Transverse colon (tissue), 4 donors: ENCODE results near the gene TIMM22. TPM values are rescaled to one million over a fixed set of nuclear protein-coding genes. Genes with fewer than 3 reads are reported as not detected.
A peak's percentile ranks its signal among the peaks of the same experiment; 100 is the strongest.
"Not testable (repeated sequence)": the region's sequence is repeated elsewhere in the genome, so short reads cannot be mapped to it uniquely, and the experiment has no call there.

ENCODE experiments used
- DNase-seq: peaks from one replicate; pipeline ENCODE4 v3.0.0-alpha.2; 2019
- H3K27ac ChIP-seq, 4 donors: fragments of 200-600 bp; sonication (generic); 2 replicates each; pipeline ENCODE4 v1.5.1; 2016 to 2018; ENCODE audit warnings: inconsistent platforms in 4 of 4
- H3K27me3 ChIP-seq: fragments of 200-600 bp; sonication (generic); 2 replicates; pipeline ENCODE4 v1.5.1; 2017; ENCODE audit warnings: inconsistent platforms
- H3K36me3 ChIP-seq, 4 donors: fragments of 200-600 bp; sonication (generic); 2 replicates each; pipeline ENCODE4 v1.5.1; 2017 to 2019; ENCODE audit warnings: inconsistent platforms in 4 of 4
- H3K4me1 ChIP-seq, 4 donors: fragments of 200-600 bp; sonication (generic); 2 replicates each; pipeline ENCODE4 v1.5.1; 2017 to 2020; ENCODE audit warnings: inconsistent platforms in 4 of 4
- H3K4me3 ChIP-seq, 4 donors: fragments of 200-600 bp; sonication (generic); 1 replicate in 1 of 4; 2 replicates in 3 of 4; pipeline versions ENCODE4 v1.5.1 to v1.6.1; 2017 to 2019; ENCODE audit warnings: inconsistent platforms in 4 of 4
- H3K9me3 ChIP-seq, 2 donors: fragments of 200-600 bp; sonication (generic); 2 replicates each; pipeline ENCODE4 v1.5.1; 2017 to 2019; ENCODE audit warnings: inconsistent platforms in 2 of 2
- CTCF ChIP-seq, 5 experiments: fragments of 200-600 bp in 3 of 5; fragments of 450-650 bp in 2 of 5; sonication (generic) in 3 of 5; IDR thresholded peaks; 1 replicate in 2 of 5; 2 replicates in 3 of 5; pipeline ENCODE4 v1.5.1; 2016 to 2017; ENCODE audit warnings: antibody characterized with exemption in 5 of 5, inconsistent platforms in 3 of 5, mild to moderate bottlenecking in 2 of 5, moderate library complexity in 1 of 5
- EP300 ChIP-seq: sonication (generic); formaldehyde crosslinking; IDR thresholded peaks from one replicate; pipeline ENCODE4 v1.6.1; 2017; ENCODE audit warnings: antibody characterized with exemption, low read depth
- POLR2A ChIP-seq: fragments of 450-650 bp; IDR thresholded peaks from one replicate; pipeline ENCODE4 v1.6.1; 2016; ENCODE audit warnings: antibody characterized with exemption, mild to moderate bottlenecking, moderate library complexity
- POLR2AphosphoS5 ChIP-seq, 3 donors: sonication (generic); formaldehyde crosslinking; IDR thresholded peaks; one replicate each; pipeline ENCODE4 v1.6.1; 2016; ENCODE audit warnings: antibody characterized with exemption in 3 of 3
- WGBS, 2 donors: methylation state at CpG; one replicate each; pipeline ENCODE4 v1.1.5; 2018; ENCODE audit warnings: low coverage in 1 of 2; 5-methylcytosine and 5-hydroxymethylcytosine counted together
- in situ Hi-C, 4 donors: fragments of 200-750 bp; cut with MboI; loops; one replicate each; pipeline versions ENCODE4 v1.15.0 to v1.15.1; 2017; ENCODE audit warnings: low sequenced_read_pairs in 3 of 4, low pct_ligation_motif_present in 1 of 4, low pct_unique_long_range_greater_than_20kb in 1 of 4
- intact Hi-C: fragments of 100-400 bp; cut with DNase I; formaldehyde crosslinking; loops from one replicate; pipeline ENCODE4 v1.15.1; 2023; ENCODE audit warnings: low total_unique reads
- total RNA-seq, 4 donors: library from RNA; depleted of rRNA; stranded (reverse); fragments of >200 nt; gene quantifications; one replicate each; pipeline ENCODE4 v1.1.0, GENCODE V29; 2016

The TIMM22 gene
- total RNA-seq, 4 donors from 2014 or later, result 10.5 to 17.6 (median 12.1) TPM

- no peak for TF ChIP-seq POLR2A
- TF ChIP-seq CTCF (IDR thresholded peaks at IDR 0.05), result no peak
- no peak for TF ChIP-seq EP300
- no peak for TF ChIP-seq POLR2AphosphoS5 (IDR thresholded peaks at IDR 0.05)
- Histone ChIP-seq H3K4me1 (peaks cover 0 to 30% (median 4%) of the 10 kb centered on the region in 4 donors), H3K9me3 (no peaks in the 10 kb centered on the region), H3K27ac (peak overlapping the region in 2 of 4 donors; percentile 11 to 34), H3K36me3 (no peaks in the 10 kb centered on the region), H3K27me3 (peaks cover 49% of the 10 kb centered on the region), H3K4me3 (no peak overlapping the region)
- 74 to 83% methylated on average over 1 to 12 of the region's 12 CpGs for WGBS, 2 donors
- in situ Hi-C loops, result no loop called here
- DNase-seq, result no peak
- intact Hi-C loops, result loop anchor here (10.0 kb wide), 2 partner anchors 58 to 88 kb away; no protein-coding TSS in a partner anchor
These were observed 23.9 kb upstream of the TIMM22 start for GRCh38 chr17:973053-973452.

- H3K9me3 ChIP-seq, H3K4me3 ChIP-seq, in situ Hi-C loops, DNase-seq, H3K36me3 ChIP-seq: not testable (repeated sequence)
- peaks cover 43% of the 10 kb centered on the region for H3K27me3 ChIP-seq
- intact Hi-C loops, result loop anchor here (10.0 kb wide), 2 partner anchors 60 to 90 kb away; no protein-coding TSS in a partner anchor
- H3K27ac ChIP-seq, result peak overlapping the region in 3 of 4 donors; percentile 90 to 91 (median 91)
- peaks cover 0 to 27% (median 9%) of the 10 kb centered on the region in 4 donors for H3K4me1 ChIP-seq
- 65 to 80% methylated on average over 2 of the region's 2 CpGs for WGBS, 2 donors
These were observed 22.2 kb upstream of the TIMM22 start for GRCh38 chr17:974778-975177.

GRCh38 chr17:975371-975915, 21.5 kb upstream of the TIMM22 start:
- TF ChIP-seq POLR2AphosphoS5 (IDR thresholded peaks at IDR 0.05) (no peak), EP300 (no peak), CTCF (IDR thresholded peaks at IDR 0.05) (no peak)

GRCh38 chr17:976312-976711, 20.6 kb upstream of the TIMM22 start:
- Histone ChIP-seq H3K9me3 (no peaks in the 10 kb centered on the region), H3K4me3 (no peak overlapping the region), H3K36me3 (no peaks in the 10 kb centered on the region), H3K4me1 (peaks cover 0 to 34% (median 20%) of the 10 kb centered on the region in 4 donors), H3K27me3 (peaks cover 34% of the 10 kb centered on the region), H3K27ac (peak overlapping the region; percentile 80 to 91 (median 90))
- TF ChIP-seq POLR2AphosphoS5 (IDR thresholded peaks at IDR 0.05) (no peak), POLR2A (no peak), EP300 (no peak), CTCF (IDR thresholded peaks at IDR 0.05) (no peak)
- intact Hi-C loops (loop anchor here (10.0 kb wide), 2 partner anchors 62 to 92 kb away; no protein-coding TSS in a partner anchor), in situ Hi-C loops (no loop called here)
- 71 to 78% methylated on average over 5 to 6 of the region's 6 CpGs for WGBS, 2 donors
- no peak for DNase-seq

More at GRCh38 chr17:975371-975915, 21.5 kb upstream of the TIMM22 start:
- DNase-seq, result no peak
- WGBS, 2 donors, result 57 to 80% methylated on average over 1 to 5 of the region's 5 CpGs
- H3K4me3 ChIP-seq, result no peak overlapping the region
- intact Hi-C loops (loop anchor here (10.0 kb wide), 2 partner anchors 61 to 91 kb away; no protein-coding TSS in a partner anchor), in situ Hi-C loops (no loop called here)
- peaks cover 0 to 30% (median 15%) of the 10 kb centered on the region in 4 donors for H3K4me1 ChIP-seq
- H3K27ac ChIP-seq, result peak overlapping the region in 3 of 4 donors; percentile 90 to 91 (median 91)
- H3K27me3 ChIP-seq, result peaks cover 37% of the 10 kb centered on the region
- H3K36me3 ChIP-seq, result no peaks in the 10 kb centered on the region
- no peaks in the 10 kb centered on the region for H3K9me3 ChIP-seq
